AG20443 (cell line): ENCODE measurements around the gene TAF1B.

Experiments
- DNase-seq: peaks from one replicate; pipeline ENCODE4 v3.0.0; 2012; ENCODE audit warnings: low spot score, mixed read lengths

The TAF1B gene

GRCh38 chr2:9941996-9942390 is 98.7 kb downstream of the TAF1B start:
- DNase-seq, result no peak

- DNase-seq, result peak; percentile 65
Observed at GRCh38 chr2:9944330-9944758, 101.1 kb downstream of the TAF1B start.

DNA sequence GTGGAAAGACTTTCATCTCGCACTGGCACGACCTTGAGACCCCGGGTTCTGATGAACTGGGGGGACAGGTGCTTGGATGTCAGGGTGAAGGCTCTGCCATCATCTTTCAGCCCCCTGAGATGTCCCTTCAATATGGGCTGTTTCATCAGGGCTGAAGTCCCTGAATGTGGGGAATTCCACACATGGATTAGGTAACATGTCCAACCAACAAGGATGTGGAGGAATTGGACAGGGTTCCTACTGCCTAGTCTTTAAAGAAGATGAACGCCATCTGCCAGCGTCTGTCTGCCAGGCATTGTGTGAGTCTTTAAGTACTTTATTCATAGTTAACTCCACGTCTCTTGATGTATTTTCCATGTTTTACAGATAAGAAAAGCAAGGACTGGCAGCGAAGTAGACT is 102.3 kb downstream of the TAF1B start:
- no peak for DNase-seq

DNA sequence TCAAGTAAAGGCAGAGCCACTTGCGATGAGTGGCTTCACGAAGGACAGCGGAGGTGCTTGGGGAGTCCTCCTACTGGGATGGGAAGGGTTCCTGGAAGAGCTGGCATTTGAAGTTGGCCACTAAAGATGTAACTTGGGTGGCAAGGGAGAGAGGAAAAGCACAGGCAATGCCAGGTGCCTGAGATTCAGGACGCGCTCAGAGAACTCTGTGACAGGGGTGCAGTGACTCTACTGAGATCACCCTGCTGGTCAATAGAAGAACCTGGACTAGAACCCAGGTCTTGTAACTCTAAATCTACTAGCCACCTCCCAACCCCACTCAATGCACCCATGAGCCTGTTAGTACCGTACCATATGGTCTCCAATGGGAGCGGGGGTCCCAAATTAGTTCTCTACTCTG is 102.8 kb downstream of the TAF1B start:
- DNase-seq, result no peak

DNA sequence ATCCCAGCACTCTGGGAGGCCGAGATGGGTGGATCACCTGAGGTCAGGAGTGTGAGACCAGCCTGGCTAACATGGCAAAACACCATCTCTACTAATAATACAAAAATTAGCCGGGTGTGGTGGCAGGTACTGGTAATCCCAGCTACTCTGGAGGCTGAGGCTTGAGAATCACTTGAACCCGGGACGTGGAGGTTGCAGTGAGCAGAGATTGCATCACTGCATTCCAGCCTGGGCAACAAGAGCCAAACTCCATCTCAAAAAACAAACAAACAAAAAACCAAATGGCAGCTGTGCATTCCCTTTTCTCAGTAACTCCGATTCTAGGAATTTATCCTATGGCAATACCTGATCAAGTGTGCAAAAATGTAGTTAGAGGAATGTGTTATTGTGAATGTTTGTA is 103.5 kb downstream of the TAF1B start:
- no peak for DNase-seq

DNA sequence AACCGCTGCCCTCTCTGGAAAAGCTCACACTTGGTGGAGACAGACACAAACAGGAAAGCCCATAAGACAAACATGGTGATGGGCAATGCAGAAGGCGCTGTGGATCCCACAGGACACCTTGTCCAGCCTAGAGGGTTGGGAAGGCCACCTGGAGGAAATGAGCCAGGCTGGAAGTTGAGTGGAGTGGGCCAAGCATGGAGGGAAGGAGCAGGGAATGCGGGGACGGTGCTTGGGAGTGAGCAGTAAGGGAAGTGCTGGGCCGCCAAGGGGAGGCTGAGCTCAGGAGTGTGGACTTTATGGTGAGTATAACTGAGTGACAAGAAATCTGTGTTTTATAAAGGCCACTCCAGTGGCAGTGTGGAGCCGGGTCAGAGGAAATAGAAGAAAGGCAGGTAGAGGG is 105.4 kb downstream of the TAF1B start:
- DNase-seq, result no peak

DNA sequence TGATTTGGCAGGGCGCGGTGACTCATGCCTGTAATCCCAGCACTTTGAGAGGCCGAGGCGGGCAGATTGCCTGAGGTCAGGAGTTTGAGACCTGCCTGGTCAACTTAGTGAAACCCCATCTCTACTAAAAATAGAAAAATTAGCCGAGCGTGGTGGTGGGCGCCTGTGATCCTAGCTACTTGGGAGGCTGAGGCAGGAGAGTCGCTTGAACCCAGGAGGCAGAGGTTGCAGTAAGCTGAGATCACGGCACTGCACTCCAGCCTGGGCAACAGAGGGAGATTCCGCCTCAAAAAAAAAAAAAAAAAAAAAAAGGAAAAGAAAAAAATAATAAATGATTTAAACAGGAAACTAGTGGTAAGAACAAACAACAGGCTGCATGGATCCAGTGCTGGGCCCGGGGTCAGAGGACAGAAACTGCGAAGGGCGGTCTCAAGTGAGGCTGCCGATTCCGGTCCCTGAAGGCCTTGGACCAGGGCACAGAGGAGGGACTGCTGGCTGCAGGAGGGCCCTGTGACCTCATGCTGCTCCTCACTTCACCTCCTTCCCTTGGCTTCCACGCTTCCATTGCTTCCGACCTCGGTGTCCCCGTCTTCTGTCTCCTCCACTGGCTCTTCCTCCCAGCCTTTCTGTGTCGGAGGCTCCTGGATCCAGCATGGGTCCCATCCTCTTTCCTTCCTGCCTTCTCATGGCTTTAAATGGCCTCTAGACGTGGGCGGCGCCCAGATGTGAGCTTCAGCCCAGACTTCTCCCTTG is 106.1 kb downstream of the TAF1B start:
- no peak for DNase-seq

DNA sequence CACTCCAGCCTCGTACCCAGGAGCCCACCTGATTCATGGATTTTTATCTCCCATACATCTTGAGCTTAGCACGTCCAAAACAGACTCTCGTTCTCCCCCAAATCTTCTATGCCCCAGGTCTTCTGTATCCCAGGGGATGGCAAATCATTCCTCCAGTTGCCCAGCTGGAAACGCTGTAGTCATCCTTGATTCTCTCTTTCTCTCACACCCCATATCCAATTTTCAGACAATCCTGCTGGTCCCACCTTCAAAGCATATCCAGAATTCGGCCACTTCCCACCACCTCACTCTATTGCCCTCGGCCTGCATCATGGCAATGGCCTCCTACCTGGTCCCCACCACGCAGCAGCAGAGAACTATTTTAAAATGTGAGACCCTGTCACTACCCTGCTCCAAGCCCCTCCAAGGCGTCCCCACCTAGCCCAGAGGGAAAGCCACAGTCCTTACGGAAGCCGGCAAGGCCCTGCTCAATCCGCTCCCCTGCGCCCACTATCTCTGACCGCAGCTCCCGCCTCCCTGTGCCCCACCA is 106.8 kb downstream of the TAF1B start:
- no peak for DNase-seq

GRCh38 chr2:9950521-9951271 is 107.4 kb downstream of the TAF1B start:
- peak; percentile 67 for DNase-seq

- DNase-seq, result no peak
Observed at GRCh38 chr2:9951272-9951521, 107.9 kb downstream of the TAF1B start.

- DNase-seq, result peak; percentile 100
Observed at GRCh38 chr2:9951522-9952285, 108.4 kb downstream of the TAF1B start, which contains the start of gene GRHL1. Gene GRHL1, plus strand, starts transcription at chr2:9951693. Its CDS starts 141 bp downstream, at chr2:9951834.

DNA sequence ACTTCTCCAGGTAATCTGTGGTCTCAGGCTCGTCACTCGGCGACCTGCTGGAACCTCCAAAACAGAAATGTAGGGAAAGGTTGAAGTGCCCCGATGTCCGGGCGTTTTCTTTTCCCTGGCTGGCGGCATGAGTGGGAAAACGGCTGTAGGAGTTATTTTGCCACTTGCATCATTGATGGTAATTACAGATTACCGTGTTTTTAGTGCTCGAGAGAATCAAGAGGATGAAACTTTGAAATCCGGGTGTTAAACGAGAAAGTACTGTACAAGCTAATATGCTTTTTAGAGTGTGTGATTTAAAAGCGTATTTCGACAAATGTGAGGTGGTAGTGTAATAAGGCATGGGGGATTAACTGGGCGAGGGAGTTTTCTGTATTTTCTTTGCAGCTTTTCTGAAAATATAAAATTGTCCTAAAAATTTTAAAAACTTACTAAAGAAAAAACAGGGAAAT is 109.0 kb downstream of the TAF1B start:
- DNase-seq, result no peak

DNA sequence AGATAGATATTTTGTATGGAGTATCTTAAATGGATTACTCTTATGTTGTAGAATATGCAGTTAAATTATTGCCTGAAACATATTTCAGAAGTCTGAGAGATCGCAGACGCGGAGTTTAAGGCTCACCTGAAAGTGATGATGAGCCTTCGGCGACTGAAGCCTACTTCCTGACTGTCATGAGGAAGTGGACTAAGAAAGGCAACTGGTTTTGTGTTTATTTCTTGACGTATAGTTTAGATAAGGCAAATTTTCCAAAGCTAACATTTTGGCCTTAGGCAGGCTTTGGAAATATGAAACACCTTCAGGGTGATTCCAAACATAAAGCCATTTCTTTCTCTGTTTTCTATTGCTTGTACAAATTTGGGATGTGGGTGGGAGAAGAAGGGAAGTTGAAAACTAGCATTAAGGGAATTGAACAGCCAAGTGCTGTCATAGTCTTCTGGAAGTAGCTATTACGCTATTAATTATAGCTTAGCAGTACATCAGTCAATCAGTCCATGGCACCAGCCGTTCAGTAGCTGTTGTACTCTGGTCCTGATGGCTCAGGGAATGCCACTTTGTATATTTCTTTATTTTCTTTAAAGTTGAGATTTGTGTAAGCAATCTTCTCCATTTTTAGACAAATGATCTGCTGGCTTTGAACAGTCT is 109.7 kb downstream of the TAF1B start:
- DNase-seq, result no peak

- no peak for DNase-seq
Observed at GRCh38 chr2:9954136-9954535, 110.9 kb downstream of the TAF1B start.

DNA sequence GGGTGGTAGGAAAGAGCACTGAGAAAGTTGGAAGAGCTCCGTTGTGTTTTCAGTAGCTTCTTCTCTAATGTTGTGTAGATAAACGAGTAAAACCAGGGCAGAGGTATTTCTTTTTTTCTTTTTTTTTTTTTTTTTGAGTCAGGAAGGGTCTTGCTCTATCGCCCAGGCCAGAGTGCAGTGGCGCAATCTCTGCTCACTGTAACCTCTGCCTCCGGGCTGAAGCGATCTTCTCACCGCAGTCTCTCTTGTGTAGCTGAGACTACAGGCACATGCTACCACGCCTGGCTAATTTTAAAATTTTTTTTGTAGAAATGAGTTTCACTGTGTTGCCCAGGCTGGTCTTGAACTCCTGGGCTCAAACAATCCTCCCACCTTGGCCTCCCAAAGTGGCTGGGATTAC is 114.8 kb downstream of the TAF1B start:
- DNase-seq, result no peak

DNA sequence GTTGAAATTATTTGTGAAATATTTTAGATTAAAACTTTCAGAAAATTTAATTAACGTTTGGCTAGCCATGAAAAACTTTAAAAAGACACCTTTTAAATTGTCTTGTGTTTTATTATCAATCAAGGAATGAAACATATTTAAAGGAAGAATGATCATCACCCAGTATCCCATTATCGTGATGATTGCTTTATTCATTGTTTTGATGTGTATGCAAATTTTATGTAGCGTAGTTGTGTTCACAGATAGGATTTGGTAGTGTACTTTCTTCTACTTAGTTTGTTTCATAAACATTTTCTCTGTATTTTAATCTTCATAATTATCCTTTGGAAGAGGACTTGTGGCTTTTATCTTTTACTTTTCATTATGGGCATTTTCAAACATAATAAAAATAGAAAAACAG is 116.0 kb downstream of the TAF1B start:
- DNase-seq, result no peak

- DNase-seq, result no peak
Observed at GRCh38 chr2:9961013-9961412, 117.7 kb downstream of the TAF1B start.

GRCh38 chr2:9964334-9964980 is 121.2 kb downstream of the TAF1B start:
- DNase-seq, result no peak

DNA sequence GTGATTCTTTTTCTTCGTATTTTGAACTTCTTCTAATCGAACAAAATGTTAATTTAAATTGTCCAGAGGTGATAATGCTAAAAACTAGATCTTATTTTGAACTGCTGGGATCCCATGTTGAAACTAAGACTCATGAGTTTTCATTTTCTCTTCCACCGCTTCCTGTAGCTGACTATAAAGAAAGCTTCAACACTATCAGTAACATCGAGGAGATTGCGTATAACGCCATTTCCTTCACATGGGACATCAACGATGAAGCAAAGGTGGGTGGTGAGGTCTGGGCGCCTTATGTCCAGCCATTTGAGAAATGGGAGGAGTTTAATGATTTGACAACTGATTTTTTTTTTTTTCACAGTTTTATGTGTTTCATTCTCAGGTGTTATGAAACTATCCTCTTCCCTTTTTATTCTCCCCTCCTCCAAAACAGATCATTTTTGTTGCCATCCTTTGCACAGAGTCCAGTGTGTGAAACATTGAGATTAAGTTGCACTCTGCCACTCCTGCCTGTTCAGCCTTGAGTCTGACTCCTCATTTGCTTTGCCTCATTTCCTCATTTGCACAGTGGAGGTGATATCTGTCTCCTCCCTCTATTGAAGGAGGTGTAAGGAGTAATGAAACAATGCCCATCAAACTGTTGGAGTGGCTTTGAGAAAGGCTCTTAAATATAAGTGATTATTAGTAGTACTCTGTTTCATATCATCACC is 122.0 kb downstream of the TAF1B start:
- no peak for DNase-seq

DNA sequence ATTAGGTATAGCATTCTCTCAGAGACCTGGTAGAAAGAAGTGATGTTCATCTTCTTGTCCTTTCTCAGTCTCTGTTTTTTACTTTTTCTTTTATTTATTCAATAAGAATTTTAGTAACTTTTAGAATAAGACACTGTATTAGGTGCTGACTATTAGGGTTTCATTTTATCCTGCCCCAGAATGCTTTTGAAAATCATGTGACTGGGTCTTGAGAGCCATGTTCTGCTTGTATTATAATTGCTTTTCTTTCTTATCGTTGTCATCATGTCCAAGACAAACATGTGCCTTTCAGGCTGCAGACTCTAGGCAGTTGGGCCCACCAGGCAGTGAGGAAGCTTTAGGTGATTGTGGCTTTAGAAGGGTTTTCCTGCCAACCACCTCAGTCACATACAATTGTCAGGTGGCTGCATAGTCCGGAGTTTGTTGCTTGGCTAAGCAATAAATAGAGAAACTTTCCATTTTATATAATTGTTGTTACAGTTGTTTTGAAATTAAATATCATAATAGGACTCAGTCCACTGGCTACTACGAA is 123.3 kb downstream of the TAF1B start:
- DNase-seq, result no peak
